SW 1271 (cell line): Measurements from ENCODE around the gene LDB1.

ENCODE experiments used
- DNase-seq, 2 experiments: peaks; one replicate each; lab custom pipeline; 2025; lab: John Stamatoyannopoulos, UW

The LDB1 gene

DNA sequence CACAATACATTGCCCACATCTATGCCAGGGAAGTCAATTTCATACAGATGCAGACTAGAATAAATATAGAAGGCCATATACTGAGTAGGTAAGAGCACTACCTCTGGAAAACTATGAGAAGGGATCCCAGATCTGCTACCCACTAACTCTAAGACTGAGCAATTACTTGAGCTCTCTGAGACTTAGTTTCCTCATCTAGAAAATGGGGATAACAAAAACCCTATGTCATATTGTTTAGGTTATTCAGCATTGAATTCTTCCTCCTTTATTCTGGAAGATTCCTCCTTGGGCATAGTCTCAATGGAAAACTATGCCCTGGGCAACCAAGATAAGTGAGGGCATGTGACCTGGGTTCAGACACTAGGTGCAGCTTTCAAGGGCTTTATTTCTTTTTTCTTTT lies 60.2 kb downstream of the LDB1 start:
- no peak for DNase-seq
